ENCODE measurements around the gene HERC2. TPM values are rescaled to one million over a fixed set of nuclear protein-coding genes. Genes with fewer than 3 reads are reported as not detected.

HERC2 gene
- total and polyA plus RNA-seq, 9 of the 15 experiments (the other 6 are each of a cell fraction or from before 2014, with no cell fraction given) = 10.6 to 84.0 (median 42.6) TPM

GRCh38 chr15:28286031-28286430 lies 35.9 kb downstream of the HERC2 start (continued):
- TF ChIP-seq HDAC6 (IDR thresholded peaks at IDR 0.05; ENCODE audit: low read depth, low read length) (no peak), TGIF2 (CRISPR knock-in tag; IDR thresholded peaks at IDR 0.05) (no peak), HNRNPK (IDR thresholded peaks at IDR 0.05; ENCODE audit: low read depth, low read length, poor library complexity, severe bottlenecking) (no peak), HDAC2 (IDR thresholded peaks at IDR 0.05) (no peak), NR2F6 (CRISPR knock-in tag; IDR thresholded peaks at IDR 0.05) (no peak), GTF3C2 (IDR thresholded peaks at IDR 0.05; ENCODE audit: borderline replicate concordance, extremely low read depth, insufficient read length) (no peak), KDM2B (CRISPR knock-in tag; IDR thresholded peaks at IDR 0.05) (no peak), SETDB1 (IDR thresholded peaks at IDR 0.05; ENCODE audit: low read length) (no peak), ZNF644 (tag; IDR thresholded peaks at IDR 0.05; ENCODE audit: low read depth) (no peak), THRB (CRISPR knock-in tag; conservative IDR thresholded peaks at IDR 0.05) (no peak), POU5F1 (IDR thresholded peaks at IDR 0.05; ENCODE audit: borderline replicate concordance, low read depth, low read length, partially characterized antibody) (no peak), ATF3 (IDR thresholded peaks at IDR 0.05) (no peak), ATF3 (CRISPR knock-in tag; conservative IDR thresholded peaks at IDR 0.05) (peak; percentile 94), KDM5B (IDR thresholded peaks at IDR 0.05; ENCODE audit: insufficient replicate concordance, low read depth, low read length) (no peak), SP1 (CRISPR knock-in tag; IDR thresholded peaks at IDR 0.05) (no peak), TRIM24 (IDR thresholded peaks at IDR 0.05) (no peak), MEIS2 (IDR thresholded peaks at IDR 0.05; ENCODE audit: partially characterized antibody) (no peak), ZBTB43 (CRISPR knock-in tag; IDR thresholded peaks at IDR 0.05) (0 out of 2 replicates have a peak, but pooled peaks have one; percentile 34), HNRNPH1 (optimal IDR thresholded peaks at IDR 0.05; ENCODE audit: low read depth, low read length) (no peak), ZNF3 (CRISPR knock-in tag; IDR thresholded peaks at IDR 0.05) (no peak)
- TF ChIP-seq, protein P1, sequence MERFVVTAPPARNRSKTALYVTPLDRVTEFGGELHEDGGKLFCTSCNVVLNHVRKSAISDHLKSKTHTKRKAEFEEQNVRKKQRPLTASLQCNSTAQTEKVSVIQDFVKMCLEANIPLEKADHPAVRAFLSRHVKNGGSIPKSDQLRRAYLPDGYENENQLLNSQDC (CRISPR knock-in tag; IDR thresholded peaks at IDR 0.05) = no peak
- TF ChIP-seq, protein P2, sequence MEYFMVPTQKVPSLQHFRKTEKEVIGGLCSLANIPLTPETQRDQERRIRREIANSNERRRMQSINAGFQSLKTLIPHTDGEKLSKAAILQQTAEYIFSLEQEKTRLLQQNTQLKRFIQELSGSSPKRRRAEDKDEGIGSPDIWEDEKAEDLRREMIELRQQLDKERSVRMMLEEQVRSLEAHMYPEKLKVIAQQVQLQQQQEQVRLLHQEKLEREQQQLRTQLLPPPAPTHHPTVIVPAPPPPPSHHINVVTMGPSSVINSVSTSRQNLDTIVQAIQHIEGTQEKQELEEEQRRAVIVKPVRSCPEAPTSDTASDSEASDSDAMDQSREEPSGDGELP (CRISPR knock-in tag; IDR thresholded peaks at IDR 0.05; ENCODE audit: borderline replicate concordance) = no peak
